K562 (cell line): ENCODE results near the gene RBPMS2. TPM values are rescaled to one million over a fixed set of nuclear protein-coding genes. Genes with fewer than 3 reads are reported as not detected.
A peak's percentile ranks its signal among the peaks of the same experiment; 100 is the strongest.

Experiments used
- ATAC-seq: fragments of 200-7000 bp; cut with Tn5 transposase; 3 replicates; pipeline ENCODE4 v1.9.1; 2020; ENCODE audit warnings: moderate library complexity
- BruUV-seq: library from RNA; stranded (reverse); fragments of 400-500 nt; replicated peaks from 2 replicates; lab custom pipeline; 2021; lab: Mats Ljungman, UMichigan
- CTCF ChIA-PET: fragments of 300-600 bp; formaldehyde crosslinking; extraction: SDS; loops from one replicate; lab custom pipeline; 2021; ENCODE audit warnings: low intra/inter-chr PET ratio; lab: Yijun Ruan, JAX
- POLR2A ChIA-PET: fragments of 300-600, 350-650 bp; sonication (Branson Sonifier 250); formaldehyde crosslinking; extraction: SDS; loops from one replicate; lab custom pipeline; 2021; ENCODE audit warnings: antibody characterized with exemption, inconsistent platforms; lab: Yijun Ruan, JAX
- DNase-seq, 4 experiments: peaks; one replicate each; pipeline versions ENCODE4 v3.0.0 to v3.0.0-alpha.2; 2011 to 2018; ENCODE audit warnings: low spot score in 3 of 4, mixed read lengths in 3 of 4; ENCODE audit errors: extremely low read depth in 1 of 4
- FAIRE-seq: peaks from 2 replicates; lab custom pipeline; 2011; peaks lifted over from hg19 to GRCh38; lab: Jason Lieb, UNC
- H2AFZ ChIP-seq: 2 replicates; pipeline ENCODE4 v1.6.0; 2011; ENCODE audit warnings: low read depth, low read length, control low read depth, inconsistent platforms
- H3K27ac ChIP-seq: fragments of 200-600 bp; 3 replicates; pipeline ENCODE4 v1.8.0; 2011; ENCODE audit warnings: low read depth, mild to moderate bottlenecking, control low read depth, inconsistent platforms, low read length, moderate library complexity, mixed read lengths; ENCODE audit errors: extremely low read depth
- H3K27me3 ChIP-seq, 2 experiments: fragments of 300-600 bp in 1 of 2; 2 replicates in 1 of 2; 3 replicates in 1 of 2; pipeline versions ENCODE4 v1.6.0 to v1.8.0; 2011; ENCODE audit warnings: inconsistent platforms in 2 of 2, low read length in 2 of 2, mild to moderate bottlenecking in 1 of 2, mixed read lengths in 1 of 2, moderate library complexity in 1 of 2; ENCODE audit not compliant: control insufficient read depth in 2 of 2, insufficient read depth in 2 of 2
- H3K36me3 ChIP-seq: fragments of 300-600 bp; 3 replicates; pipeline ENCODE4 v1.8.0; 2011; ENCODE audit warnings: mild to moderate bottlenecking, low read length, inconsistent platforms; ENCODE audit not compliant: control insufficient read depth, insufficient read depth
- H3K4me1 ChIP-seq, 2 experiments: fragments of 200-600 bp in 1 of 2; replicated peaks in 1 of 2; 2 replicates in 1 of 2; 3 replicates in 1 of 2; pipeline versions ENCODE4 v1.5.1 to v1.8.0; 2011; ENCODE audit warnings: inconsistent platforms in 2 of 2, low read length in 2 of 2, mild to moderate bottlenecking in 1 of 2, mixed read lengths in 1 of 2, moderate library complexity in 1 of 2; ENCODE audit not compliant: control insufficient read depth in 2 of 2, insufficient read depth in 2 of 2
- H3K4me2 ChIP-seq: 2 replicates; pipeline ENCODE4 v1.6.1; 2011; ENCODE audit warnings: low read length, control low read depth, inconsistent platforms, mixed read lengths; ENCODE audit not compliant: insufficient read depth
- H3K4me3 ChIP-seq: fragments of 200-600 bp; sonication (generic), shearing (Covaris generic); 2 replicates; pipeline ENCODE4 v1.5.1; 2016; ENCODE audit warnings: control low read depth, inconsistent platforms
- H3K79me2 ChIP-seq: fragments of 200-600 bp; 3 replicates; pipeline ENCODE4 v1.8.0; 2011; ENCODE audit warnings: low read length, inconsistent platforms; ENCODE audit not compliant: control insufficient read depth, insufficient read depth
- H3K9ac ChIP-seq, 2 experiments: 2 replicates each; pipeline versions ENCODE4 v1.6.0 to v1.6.1; 2011; ENCODE audit warnings: low read depth in 2 of 2, low read length in 2 of 2, control low read depth in 1 of 2, inconsistent platforms in 1 of 2, mild to moderate bottlenecking in 1 of 2, mixed read lengths in 1 of 2; ENCODE audit not compliant: insufficient read depth in 1 of 2
- H3K9me1 ChIP-seq: one replicate; pipeline ENCODE4 v1.6.0; 2011; ENCODE audit warnings: inconsistent platforms, mild to moderate bottlenecking, low read length, moderate library complexity; ENCODE audit not compliant: control insufficient read depth, insufficient read depth
- H3K9me3 ChIP-seq: replicated peaks from 2 replicates; pipeline ENCODE4 v1.5.1; 2011; ENCODE audit warnings: low read depth, low read length, inconsistent platforms; ENCODE audit not compliant: control insufficient read depth, insufficient read depth
- H4K20me1 ChIP-seq: replicated peaks from 2 replicates; pipeline ENCODE4 v1.6.1; 2011; ENCODE audit warnings: low read length, inconsistent platforms, mixed read lengths; ENCODE audit not compliant: control insufficient read depth, insufficient read depth
- CBX8 ChIP-seq: fragments of 200-600 bp; sonication (generic); IDR thresholded peaks from 2 replicates; pipeline ENCODE4 v1.6.1; 2012; ENCODE audit warnings: borderline replicate concordance, mixed run types, low read depth, mild to moderate bottlenecking, moderate library complexity, mixed read lengths, low read length, control low read depth, inconsistent platforms; ENCODE audit not compliant: poor library complexity, severe bottlenecking; ENCODE audit errors: extremely low read depth
- CREB1 ChIP-seq, 2 experiments: sonication (generic) in 1 of 2; formaldehyde crosslinking in 1 of 2; IDR thresholded peaks; 2 replicates each; pipeline versions ENCODE4 v1.6.1 to v1.8.0; 2012 to 2022; ENCODE audit warnings: inconsistent platforms in 1 of 2, mild to moderate bottlenecking in 1 of 2, missing genetic modification reagents in 1 of 2, moderate library complexity in 1 of 2
- CXXC5 ChIP-seq: fragments of 250-450 bp; sonication (Bioruptor Pico); IDR thresholded peaks from 2 replicates; pipeline ENCODE4 v1.8.0; 2022; ENCODE audit warnings: inconsistent platforms, mild to moderate bottlenecking, moderate library complexity
- FOXK2 ChIP-seq, 2 experiments: fragments of 450-650 bp; IDR thresholded peaks in 1 of 2; conservative IDR thresholded peaks in 1 of 2; 2 replicates each; pipeline ENCODE4 v1.6.1; 2016; ENCODE audit warnings: low read depth in 2 of 2, mild to moderate bottlenecking in 1 of 2
- HDAC1 ChIP-seq, 2 experiments: fragments of 450-650 bp; IDR thresholded peaks; 2 replicates each; pipeline ENCODE4 v1.6.1; 2016 to 2017; ENCODE audit warnings: inconsistent platforms in 1 of 2, mild to moderate bottlenecking in 1 of 2, moderate library complexity in 1 of 2
- LCOR ChIP-seq: sonication (generic); formaldehyde crosslinking; IDR thresholded peaks from 2 replicates; pipeline ENCODE4 v1.8.0; 2022; ENCODE audit warnings: mild to moderate bottlenecking, missing genetic modification reagents
- MAZ ChIP-seq, 2 experiments: fragments of 450-650 bp in 1 of 2; sonication (generic) in 1 of 2; formaldehyde crosslinking; IDR thresholded peaks in 1 of 2; conservative IDR thresholded peaks in 1 of 2; 2 replicates each; pipeline versions ENCODE4 v1.4.0 to v1.5.0; 2020; ENCODE audit warnings: mild to moderate bottlenecking in 1 of 2, missing genetic modification reagents in 1 of 2
- MEIS2 ChIP-seq: fragments of 450-650 bp; IDR thresholded peaks from 2 replicates; pipeline ENCODE4 v1.6.1; 2014; ENCODE audit warnings: mild to moderate bottlenecking; ENCODE audit not compliant: partially characterized antibody
- MTA2 ChIP-seq: fragments of 450-650 bp; IDR thresholded peaks from 2 replicates; pipeline ENCODE4 v1.6.1; 2016; ENCODE audit warnings: low read depth
- NBN ChIP-seq: fragments of 450-650 bp; IDR thresholded peaks from 2 replicates; pipeline ENCODE4 v1.6.1; 2016; ENCODE audit warnings: low read depth, mild to moderate bottlenecking
- NCOA2 ChIP-seq, 2 experiments: fragments of 450-650 bp; IDR thresholded peaks; 2 replicates each; pipeline ENCODE4 v1.6.1; 2018; ENCODE audit warnings: mild to moderate bottlenecking in 2 of 2, moderate library complexity in 1 of 2; ENCODE audit not compliant: partially characterized antibody in 2 of 2
- PHB ChIP-seq: fragments of 250-450 bp; sonication (Bioruptor Pico); IDR thresholded peaks from 2 replicates; pipeline ENCODE4 v1.5.0; 2021
- PHF20 ChIP-seq: fragments of 450-650 bp; IDR thresholded peaks from 2 replicates; pipeline ENCODE4 v1.6.1; 2018; ENCODE audit not compliant: partially characterized antibody
- PRMT5 ChIP-seq: sonication (generic); formaldehyde crosslinking; IDR thresholded peaks from 2 replicates; pipeline ENCODE4 v1.5.0; 2020; ENCODE audit warnings: missing genetic modification reagents
- SAP30 ChIP-seq: fragments of 200-600 bp; sonication (generic); IDR thresholded peaks from 2 replicates; pipeline ENCODE4 v1.6.1; 2012; ENCODE audit warnings: borderline replicate concordance, low read depth, mild to moderate bottlenecking, moderate library complexity, low read length, control low read depth, inconsistent platforms; ENCODE audit not compliant: insufficient read depth, poor library complexity, severe bottlenecking
- SP1 ChIP-seq: sonication (generic); formaldehyde crosslinking; IDR thresholded peaks from 2 replicates; pipeline ENCODE4 v1.8.1; 2022; ENCODE audit warnings: mild to moderate bottlenecking, missing genetic modification reagents
- TFAM ChIP-seq: fragments of 250-450 bp; sonication (Bioruptor Pico); conservative IDR thresholded peaks from 2 replicates; pipeline ENCODE4 v1.5.0; 2021; ENCODE audit warnings: mild to moderate bottlenecking, moderate library complexity
- VEZF1 ChIP-seq: fragments of 200-800 bp; sonication (Bioruptor generic); IDR thresholded peaks from 2 replicates; pipeline ENCODE4 v1.6.1; 2017; ENCODE audit warnings: missing genetic modification characterization, missing compliant biosample characterization
- ZBTB7A ChIP-seq: IDR thresholded peaks from 2 replicates; pipeline ENCODE4 v1.6.1; 2011; ENCODE audit warnings: low read depth, mild to moderate bottlenecking, low read length, moderate library complexity, borderline replicate concordance; ENCODE audit not compliant: control insufficient read depth
- ZFX ChIP-seq: sonication (generic); formaldehyde crosslinking; IDR thresholded peaks from 2 replicates; pipeline ENCODE4 v1.8.0; 2022; ENCODE audit warnings: mild to moderate bottlenecking, missing genetic modification reagents, moderate library complexity
- WGBS: fragments of 100-300 bp; shearing (Covaris generic); methylation state at CpG from one replicate; pipeline ENCODE4 v1.1.6; 2016; ENCODE audit warnings: low coverage, mixed read lengths; ENCODE audit not compliant: insufficient coverage; ENCODE audit errors: missing lambda C conversion rate; 5-methylcytosine and 5-hydroxymethylcytosine counted together
- in situ Hi-C: fragments of 300-500 bp; cut with MboI; formaldehyde crosslinking; loops from 4 replicates; pipeline ENCODE4 v1.15.0; 2018; ENCODE audit warnings: inconsistent platforms, mixed read lengths
- intact Hi-C: fragments of 100-400 bp; cut with micrococcal nuclease; formaldehyde crosslinking; loops from 2 replicates; pipeline ENCODE4 v1.14.2; 2022
- polyA plus RNA-seq, 8 experiments: library from polyadenylated mRNA; depleted of rRNA in 4 of 8; stranded (reverse) in 5 of 8; unstranded in 3 of 8; fragments of >200 nt; fragmentation: Nextera tagmentation in 2 of 8; fragmentation: Illumina TruSeq in 1 of 8; extraction: Ambion mirVana in 2 of 8; extraction: Trizol in 1 of 8; gene quantifications; 2 replicates each; pipeline versions ENCODE4 v1.2.1 to v1.2.3, GENCODE V29; 2011 to 2014; ENCODE audit warnings: inconsistent platforms in 1 of 8, missing spikeins in 1 of 8
- total RNA-seq, 7 experiments: library from RNA; depleted of rRNA in 6 of 7; stranded (reverse); fragments of >200 nt in 6 of 7; fragmentation: Illumina TruSeq in 2 of 7; extraction: Trizol in 2 of 7; gene quantifications; 2 replicates each; pipeline versions ENCODE4 v1.2.1 to v1.2.3, GENCODE V29; 2011 to 2021; ENCODE audit warnings: low replicate concordance in 1 of 7

RBPMS2 gene
- total and polyA plus RNA-seq, 9 of the 15 experiments (the other 6 are each of a cell fraction or from before 2014, with no cell fraction given) = 0.11 to 2.6 (median 0.37) TPM; not detected in 1

GRCh38 chr15:64702816-64703631 is 72.4 kb downstream of the RBPMS2 start:
- Histone ChIP-seq H3K4me2 (peak overlapping the region; percentile 99), H3K4me3 (peak overlapping the region; percentile 79), H3K9me1 (no peaks in the 10 kb centered on the region), H3K79me2 (peaks cover 43% of the 10 kb centered on the region), H3K36me3 (peaks cover 4% of the 10 kb centered on the region; the same call in 2 of the 3 replicates), H3K4me1 (peaks cover 18 to 30% of the 10 kb centered on the region in 2 experiments), H4K20me1 (peaks cover 4% of the 10 kb centered on the region), H3K9me3 (no peaks in the 10 kb centered on the region), H3K27me3 (no peaks in the 10 kb centered on the region), H3K9ac (peak overlapping the region; percentile 77 to 94), H3K27ac (peak overlapping the region; percentile 65), H2AFZ (peak overlapping the region; percentile 99)
- in situ Hi-C loops = no loop called here
- POLR2A ChIA-PET = interaction anchor here (0.5 to 0.6 kb wide), 3 partner anchors 16 to 138 kb away, joined by 3 read pairs; no protein-coding TSS in a partner anchor
- BruUV-seq = no TSS peak
- intact Hi-C loops = no loop called here
- CTCF ChIA-PET = no interaction called here
- ATAC-seq = peak; percentile 98
- peak; percentile 94 to 99 (median 98) for DNase-seq
- no peak for FAIRE-seq
- 1% methylated on average over 25 of the region's 62 CpGs for WGBS
- no peak for TF ChIP-seq CBX8
- peak; percentile 89 for TF ChIP-seq VEZF1 (CRISPR knock-in tag)
- peak; percentile 82 for TF ChIP-seq SP1 (CRISPR knock-in tag)
- peak; percentile 63 for TF ChIP-seq PHF20
- peak; percentile 72 to 83; a peak in 3 of 4 replicates for TF ChIP-seq MAZ (CRISPR knock-in tag; conservative IDR thresholded peaks at IDR 0.05 in 1 of 2, IDR thresholded peaks at IDR 0.05 in 1 of 2)
- TF ChIP-seq MEIS2 = peak; percentile 43
- TF ChIP-seq ZFX (CRISPR knock-in tag) = peak; percentile 79
- no peak for TF ChIP-seq PHB (CRISPR knock-in tag)
- TF ChIP-seq LCOR (CRISPR knock-in tag) = no peak
- no peak for TF ChIP-seq NBN
- TF ChIP-seq ZBTB7A = peak; percentile 69
- TF ChIP-seq FOXK2 (conservative IDR thresholded peaks at IDR 0.05 in 1 of 2, IDR thresholded peaks at IDR 0.05 in 1 of 2; ENCODE audit: low read depth in 2 of 2) = peak in 1 of 2 experiments; percentile 80; a peak in 2 of 4 replicates
- no peak for TF ChIP-seq SAP30
- peak; percentile 46; the same call in 1 of the 2 replicates for TF ChIP-seq CXXC5 (CRISPR knock-in tag)
- TF ChIP-seq MTA2 = no peak
- no peak for TF ChIP-seq NCOA2 (IDR thresholded peaks at IDR 0.05; ENCODE audit: partially characterized antibody in 2 of 2)
- TF ChIP-seq TFAM (CRISPR knock-in tag) = no peak
- no peak for TF ChIP-seq PRMT5 (CRISPR knock-in tag)
- 0 out of 4 replicates have a peak, but pooled peaks of 1 of the 2 experiments have one; percentile 23 for TF ChIP-seq HDAC1 (IDR thresholded peaks at IDR 0.05)
- no peak for TF ChIP-seq CREB1 (IDR thresholded peaks at IDR 0.05)
- peak; percentile 33; the same call in 1 of the 2 replicates for TF ChIP-seq CREB1 (CRISPR knock-in tag; IDR thresholded peaks at IDR 0.05)
